ENCODE results near the gene MITF.

The MITF gene

GRCh38 chr3:69881756-69882428 is 142.6 kb downstream of the MITF start:
- Histone ChIP-seq H3K9me3 (ENCODE audit: control insufficient read depth, low read length) (no peaks in the 10 kb centered on the region), H3K36me3 (ENCODE audit: control insufficient read depth, insufficient read depth, low read length) (no peaks in the 10 kb centered on the region), H3K4me3 (ENCODE audit: insufficient read depth, low read depth, low read length) (no peak overlapping the region), H3K4me1 (ENCODE audit: control insufficient read depth, insufficient read depth, low read length) (no peaks in the 10 kb centered on the region), H3K27ac (ENCODE audit: insufficient read depth, low read depth, low read length, poor library complexity, severe bottlenecking) (no peak overlapping the region), H3K27me3 (ENCODE audit: control insufficient read depth, insufficient read depth, low read length, poor library complexity, severe bottlenecking) (no peaks in the 10 kb centered on the region)
- WGBS, 2 experiments = 83 to 86% methylated on average over 5 of the region's 5 CpGs

- Histone ChIP-seq H3K4me1 (ENCODE audit: control insufficient read depth, insufficient read depth, low read length) (no peaks in the 10 kb centered on the region), H3K4me3 (ENCODE audit: insufficient read depth, low read depth, low read length) (no peak overlapping the region), H3K27me3 (ENCODE audit: control insufficient read depth, insufficient read depth, low read length, poor library complexity, severe bottlenecking) (no peaks in the 10 kb centered on the region), H3K9me3 (ENCODE audit: control insufficient read depth, low read length) (no peaks in the 10 kb centered on the region), H3K36me3 (ENCODE audit: control insufficient read depth, insufficient read depth, low read length) (no peaks in the 10 kb centered on the region), H3K27ac (ENCODE audit: insufficient read depth, low read depth, low read length, poor library complexity, severe bottlenecking) (no peak overlapping the region)
- 91 to 92% methylated on average over 3 to 4 of the region's 4 CpGs for WGBS, 2 experiments
These were observed 143.3 kb downstream of the MITF start for GRCh38 chr3:69882560-69882959.

- H3K4me3 ChIP-seq (ENCODE audit: insufficient read depth, low read depth, low read length) = no peak overlapping the region
- no peaks in the 10 kb centered on the region for H3K27me3 ChIP-seq (ENCODE audit: control insufficient read depth, insufficient read depth, low read length, poor library complexity, severe bottlenecking)
- H3K36me3 ChIP-seq (ENCODE audit: control insufficient read depth, insufficient read depth, low read length) = no peaks in the 10 kb centered on the region
These were observed 149.0 kb downstream of the MITF start for GRCh38 chr3:69888040-69888942.

GRCh38 chr3:69888943-69889315 is 149.7 kb downstream of the MITF start:
- Histone ChIP-seq H3K27me3 (ENCODE audit: control insufficient read depth, insufficient read depth, low read length, poor library complexity, severe bottlenecking) (no peaks in the 10 kb centered on the region), H3K4me3 (ENCODE audit: insufficient read depth, low read depth, low read length) (no peak overlapping the region), H3K4me1 (ENCODE audit: control insufficient read depth, insufficient read depth, low read length) (peaks cover 4% of the 10 kb centered on the region), H3K27ac (ENCODE audit: insufficient read depth, low read depth, low read length, poor library complexity, severe bottlenecking) (no peak overlapping the region), H3K9me3 (ENCODE audit: control insufficient read depth, low read length) (no peaks in the 10 kb centered on the region), H3K36me3 (ENCODE audit: control insufficient read depth, insufficient read depth, low read length) (no peaks in the 10 kb centered on the region)
- 90 to 91% methylated on average over 3 of the region's 3 CpGs for WGBS, 2 experiments

More at GRCh38 chr3:69888040-69888942, 149.0 kb downstream of the MITF start:
- no peak overlapping the region for H3K27ac ChIP-seq (ENCODE audit: insufficient read depth, low read depth, low read length, poor library complexity, severe bottlenecking)
- no peaks in the 10 kb centered on the region for H3K9me3 ChIP-seq (ENCODE audit: control insufficient read depth, low read length)
- WGBS, 2 experiments = 88 to 94% methylated on average over 13 of the region's 13 CpGs
- peaks cover 4% of the 10 kb centered on the region for H3K4me1 ChIP-seq (ENCODE audit: control insufficient read depth, insufficient read depth, low read length)

- Histone ChIP-seq H3K9me3 (ENCODE audit: control insufficient read depth, low read length) (no peaks in the 10 kb centered on the region), H3K4me3 (ENCODE audit: insufficient read depth, low read depth, low read length) (no peak overlapping the region), H3K36me3 (ENCODE audit: control insufficient read depth, insufficient read depth, low read length) (no peaks in the 10 kb centered on the region), H3K27ac (ENCODE audit: insufficient read depth, low read depth, low read length, poor library complexity, severe bottlenecking) (no peak overlapping the region), H3K4me1 (ENCODE audit: control insufficient read depth, insufficient read depth, low read length) (peaks cover 4% of the 10 kb centered on the region), H3K27me3 (ENCODE audit: control insufficient read depth, insufficient read depth, low read length, poor library complexity, severe bottlenecking) (no peaks in the 10 kb centered on the region)
- 88 to 96% methylated on average over 3 to 4 of the region's 4 CpGs for WGBS, 2 experiments
These were observed 150.8 kb downstream of the MITF start for GRCh38 chr3:69890084-69890483.

- Histone ChIP-seq H3K36me3 (ENCODE audit: control insufficient read depth, insufficient read depth, low read length) (no peaks in the 10 kb centered on the region), H3K4me1 (ENCODE audit: control insufficient read depth, insufficient read depth, low read length) (peaks cover 4% of the 10 kb centered on the region), H3K27me3 (ENCODE audit: control insufficient read depth, insufficient read depth, low read length, poor library complexity, severe bottlenecking) (no peaks in the 10 kb centered on the region), H3K9me3 (ENCODE audit: control insufficient read depth, low read length) (no peaks in the 10 kb centered on the region), H3K4me3 (ENCODE audit: insufficient read depth, low read depth, low read length) (no peak overlapping the region), H3K27ac (ENCODE audit: insufficient read depth, low read depth, low read length, poor library complexity, severe bottlenecking) (no peak overlapping the region)
- 91 to 100% methylated on average over 1 of the region's 2 CpGs for WGBS, 2 experiments
These were observed 151.4 kb downstream of the MITF start for GRCh38 chr3:69890691-69891090.

- no peaks in the 10 kb centered on the region for H3K27me3 ChIP-seq (ENCODE audit: control insufficient read depth, insufficient read depth, low read length, poor library complexity, severe bottlenecking)
- WGBS, 2 experiments = 70 to 71% methylated on average over 4 of the region's 4 CpGs
These were observed 153.4 kb downstream of the MITF start for GRCh38 chr3:69892706-69893105.

GRCh38 chr3:69893274-69893673 is 154.0 kb downstream of the MITF start:
- WGBS, 2 experiments = 32 to 33% methylated on average over 4 of the region's 4 CpGs
- Histone ChIP-seq H3K4me3 (ENCODE audit: insufficient read depth, low read depth, low read length) (no peak overlapping the region), H3K36me3 (ENCODE audit: control insufficient read depth, insufficient read depth, low read length) (no peaks in the 10 kb centered on the region), H3K27ac (ENCODE audit: insufficient read depth, low read depth, low read length, poor library complexity, severe bottlenecking) (no peak overlapping the region), H3K9me3 (ENCODE audit: control insufficient read depth, low read length) (no peaks in the 10 kb centered on the region), H3K4me1 (ENCODE audit: control insufficient read depth, insufficient read depth, low read length) (peaks cover 4% of the 10 kb centered on the region), H3K27me3 (ENCODE audit: control insufficient read depth, insufficient read depth, low read length, poor library complexity, severe bottlenecking) (no peaks in the 10 kb centered on the region)

More at GRCh38 chr3:69892706-69893105, 153.4 kb downstream of the MITF start:
- peaks cover 4% of the 10 kb centered on the region for H3K4me1 ChIP-seq (ENCODE audit: control insufficient read depth, insufficient read depth, low read length)
- no peak overlapping the region for H3K4me3 ChIP-seq (ENCODE audit: insufficient read depth, low read depth, low read length)
- no peak overlapping the region for H3K27ac ChIP-seq (ENCODE audit: insufficient read depth, low read depth, low read length, poor library complexity, severe bottlenecking)
- H3K36me3 ChIP-seq (ENCODE audit: control insufficient read depth, insufficient read depth, low read length) = no peaks in the 10 kb centered on the region
- H3K9me3 ChIP-seq (ENCODE audit: control insufficient read depth, low read length) = no peaks in the 10 kb centered on the region

GRCh38 chr3:69896095-69896494 is 156.8 kb downstream of the MITF start:
- H3K27me3 ChIP-seq (ENCODE audit: control insufficient read depth, insufficient read depth, low read length, poor library complexity, severe bottlenecking) = no peaks in the 10 kb centered on the region
- WGBS, 2 experiments = 78 to 85% methylated on average over 1 of the region's 1 CpG
- H3K27ac ChIP-seq (ENCODE audit: insufficient read depth, low read depth, low read length, poor library complexity, severe bottlenecking) = no peak overlapping the region
- H3K4me1 ChIP-seq (ENCODE audit: control insufficient read depth, insufficient read depth, low read length) = peaks cover 6% of the 10 kb centered on the region
- H3K36me3 ChIP-seq (ENCODE audit: control insufficient read depth, insufficient read depth, low read length) = no peaks in the 10 kb centered on the region
- no peaks in the 10 kb centered on the region for H3K9me3 ChIP-seq (ENCODE audit: control insufficient read depth, low read length)
- no peak overlapping the region for H3K4me3 ChIP-seq (ENCODE audit: insufficient read depth, low read depth, low read length)

GRCh38 chr3:69900331-69900730 is 161.1 kb downstream of the MITF start:
- Histone ChIP-seq H3K27ac (ENCODE audit: insufficient read depth, low read depth, low read length, poor library complexity, severe bottlenecking) (no peak overlapping the region), H3K9me3 (ENCODE audit: control insufficient read depth, low read length) (no peaks in the 10 kb centered on the region), H3K36me3 (ENCODE audit: control insufficient read depth, insufficient read depth, low read length) (no peaks in the 10 kb centered on the region), H3K27me3 (ENCODE audit: control insufficient read depth, insufficient read depth, low read length, poor library complexity, severe bottlenecking) (no peaks in the 10 kb centered on the region), H3K4me1 (ENCODE audit: control insufficient read depth, insufficient read depth, low read length) (peaks cover 6% of the 10 kb centered on the region), H3K4me3 (ENCODE audit: insufficient read depth, low read depth, low read length) (no peak overlapping the region)
- whole genome bisulfite sequencing, 2 experiments = 67 to 76% methylated on average over 1 of the region's 1 CpG
